Activated CD4-positive, alpha-beta T cell treated with anti-CD3 and anti-CD28 coated beads, Interleukin-2, amount 50 U/mL, for 4 hours (primary cell): Measurements from ENCODE around the gene SELL.
"Not testable (repeated sequence)": the region's sequence is repeated elsewhere in the genome, so short reads cannot be mapped to it uniquely, and the experiment has no call there.

ENCODE experiments used
- DNase-seq, 2 experiments: peaks; one replicate each; pipeline ENCODE4 v3.0.0-alpha.2; 2020

The SELL gene

DNA sequence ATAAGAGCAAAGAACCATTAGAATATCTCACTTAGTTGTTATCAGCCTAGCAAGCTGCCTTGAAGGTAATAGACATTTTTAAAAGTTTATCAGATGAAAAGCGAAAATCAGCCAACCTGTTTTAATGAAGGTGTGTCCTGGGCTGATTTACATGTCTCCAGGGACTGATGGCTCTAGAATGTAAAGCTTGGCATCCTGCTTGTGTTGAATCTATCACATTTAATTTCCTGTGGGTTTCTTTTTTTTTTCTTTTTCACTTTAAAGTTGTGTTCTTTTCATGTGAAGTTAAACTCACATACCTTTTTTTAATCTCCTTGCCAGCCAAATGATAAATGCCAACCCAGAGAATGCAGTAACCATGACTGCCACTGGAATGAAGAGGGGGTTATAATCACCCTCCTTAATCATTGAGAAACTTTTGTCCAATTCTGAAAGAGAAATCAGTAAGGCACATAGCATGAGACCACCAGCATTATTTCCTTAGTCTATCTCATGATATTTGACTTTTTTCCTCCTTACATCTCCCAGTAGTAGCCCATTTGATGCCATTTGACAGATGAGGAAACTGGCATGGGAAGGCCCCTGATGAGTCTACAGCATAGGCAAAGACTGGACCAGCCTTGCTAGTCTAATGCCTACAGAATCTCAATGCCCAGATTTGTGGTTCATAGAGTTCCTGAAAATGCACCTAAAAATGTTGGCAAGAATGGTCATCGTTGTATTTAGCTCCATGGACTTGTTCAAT lies 10.0 kb downstream of the SELL start:
- DNase-seq = no peak

GRCh38 chr1:169699707-169700106 lies 11.7 kb downstream of the SELL start:
- no peak for DNase-seq

- DNase-seq = no peak
Measured at GRCh38 chr1:169698976-169699375, 12.4 kb downstream of the SELL start.

DNA sequence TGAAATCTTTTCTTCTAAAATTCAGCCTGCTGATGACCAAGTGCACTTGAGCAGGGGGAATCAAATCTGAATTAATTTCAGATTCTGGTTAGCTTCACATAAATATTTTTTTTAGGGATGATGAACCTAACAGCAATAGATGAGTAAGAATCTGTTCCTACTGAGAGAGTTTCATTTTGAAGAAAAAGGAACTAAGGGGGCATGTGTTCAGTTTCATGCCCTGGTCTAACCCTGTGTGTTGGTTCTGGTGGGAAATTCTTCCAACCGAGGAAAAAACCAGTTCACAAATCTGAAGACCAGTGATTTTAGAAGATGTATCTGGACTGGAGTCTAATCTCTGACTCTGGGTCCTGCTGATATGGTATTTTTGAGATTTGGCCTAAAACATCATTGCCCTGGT lies 13.7 kb downstream of the SELL start:
- DNase-seq = no peak

DNA sequence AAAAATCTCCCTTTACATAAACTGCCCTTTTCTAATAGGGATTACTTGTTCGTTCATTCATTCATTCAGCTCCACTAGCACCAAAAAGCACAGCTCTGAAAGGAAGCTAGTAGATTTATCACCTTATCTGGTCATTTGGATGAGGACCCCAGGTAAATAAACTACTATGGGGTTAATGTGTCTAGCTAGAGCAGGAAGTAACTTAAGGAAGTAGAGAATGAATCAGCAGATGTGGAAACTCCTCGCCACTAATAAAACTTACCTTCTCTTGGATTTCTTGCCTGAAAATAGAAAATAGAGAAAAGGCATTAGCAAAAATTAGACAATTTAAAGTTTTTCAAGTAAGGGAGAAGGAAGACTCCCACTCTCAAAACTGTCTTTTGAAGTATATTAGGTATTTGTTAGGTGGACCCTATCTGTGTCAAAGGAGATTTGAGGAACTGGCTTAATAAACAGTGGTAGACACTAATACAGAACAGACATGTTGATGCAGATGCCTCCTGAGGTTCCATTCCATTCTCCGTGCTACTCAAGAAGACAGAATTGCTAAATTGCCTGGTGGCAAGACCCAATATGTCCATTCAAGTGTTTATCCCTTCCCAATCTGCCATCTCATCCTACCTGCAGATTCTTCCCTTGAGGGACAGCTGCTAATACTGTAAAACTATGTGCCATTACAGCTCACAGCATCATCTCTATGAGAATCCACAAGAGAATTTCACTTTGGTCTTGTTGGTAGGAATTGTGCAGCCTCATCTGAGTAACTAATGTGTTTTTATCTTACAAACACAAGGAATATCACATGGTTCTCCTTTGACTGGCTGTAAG lies 14.9 kb downstream of the SELL start:
- DNase-seq = no peak

GRCh38 chr1:169694304-169695075 lies 16.9 kb downstream of the SELL start:
- DNase-seq = peak in 1 of 2 experiments; percentile 23

- peak in 1 of 2 experiments; percentile 16 for DNase-seq
Measured at GRCh38 chr1:169692756-169693460, 18.5 kb downstream of the SELL start.

DNA sequence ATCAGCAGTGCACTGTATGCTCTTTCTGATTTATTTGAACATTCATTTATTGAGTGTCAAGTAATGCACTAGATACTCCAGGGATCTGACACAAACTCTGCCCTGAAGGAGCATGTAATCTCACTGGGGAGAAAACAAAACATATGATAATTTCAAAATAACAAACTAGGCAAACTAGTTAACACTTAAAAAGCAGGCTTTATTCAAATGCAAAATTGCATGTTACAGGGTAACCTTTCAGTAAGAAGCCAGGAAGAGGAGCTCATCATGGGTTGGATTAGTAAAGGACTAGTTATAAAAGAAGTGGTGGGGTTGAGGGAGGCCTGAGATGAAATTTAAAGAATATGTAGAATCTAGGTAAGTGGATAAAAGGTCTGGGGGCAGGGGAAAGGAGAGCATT lies 20.9 kb downstream of the SELL start:
- DNase-seq = no peak

- DNase-seq = no peak
Measured at GRCh38 chr1:169689395-169689794, 22.0 kb downstream of the SELL start.

DNA sequence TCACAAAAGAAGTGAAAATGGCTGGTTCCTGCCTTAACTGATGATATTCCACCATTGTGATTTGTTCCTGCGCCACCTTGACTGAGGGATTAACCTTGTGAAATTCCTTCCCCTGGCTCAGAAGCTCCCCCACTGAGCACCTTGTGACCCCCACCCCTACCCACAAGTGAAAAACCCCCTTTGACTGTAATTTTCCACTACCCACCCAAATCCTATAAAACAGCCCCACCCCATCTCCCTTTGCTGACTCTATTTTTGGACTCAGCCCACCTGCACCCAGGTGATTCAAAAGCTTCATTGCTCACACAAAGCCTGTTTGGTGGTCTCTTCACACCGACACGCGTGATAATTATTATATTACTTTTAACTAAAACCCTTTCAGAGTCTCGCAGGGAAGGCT lies 23.0 kb downstream of the SELL start:
- DNase-seq = not testable (repeated sequence)

DNA sequence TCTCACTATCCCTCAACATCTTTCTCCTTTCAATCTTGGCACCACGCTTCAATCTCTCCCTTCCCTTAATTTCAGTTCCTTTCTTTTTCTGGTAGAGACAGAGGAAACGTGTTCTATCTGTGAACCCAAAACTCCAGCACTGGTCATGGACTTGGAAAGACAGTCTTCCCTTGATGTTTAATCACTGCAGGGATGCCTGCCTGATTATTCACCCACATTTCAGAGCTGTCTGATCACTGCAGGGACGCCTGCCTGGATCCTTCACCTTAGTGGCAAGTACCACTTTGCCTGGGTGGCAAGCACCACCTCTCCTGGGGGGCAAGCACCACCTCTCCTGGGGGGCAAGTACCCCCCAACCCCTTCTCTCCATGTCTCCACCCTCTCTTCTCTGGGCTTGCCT lies 27.8 kb downstream of the SELL start:
- DNase-seq = no peak

- DNase-seq = not testable (repeated sequence)
Measured at GRCh38 chr1:169683168-169683567, 28.3 kb downstream of the SELL start.

DNA sequence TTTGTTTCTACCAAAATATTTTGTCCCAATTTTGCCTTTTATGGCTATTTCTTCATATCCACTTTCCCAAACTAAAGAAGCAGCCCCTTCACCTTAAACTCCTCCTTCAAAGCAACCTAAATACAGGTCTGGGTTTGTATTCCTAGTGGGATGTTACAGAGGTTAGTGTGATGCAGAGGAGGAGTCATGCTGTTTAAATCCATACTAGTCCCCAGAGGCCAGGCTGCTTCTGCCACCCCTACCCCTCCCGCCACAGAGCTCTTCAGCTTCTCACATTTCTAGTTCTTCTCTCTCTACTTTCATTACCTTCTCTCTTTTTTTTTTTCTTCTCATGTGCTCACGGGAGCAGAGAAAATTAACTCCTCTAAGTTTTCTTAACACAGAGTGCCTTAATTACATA lies 29.3 kb downstream of the SELL start:
- DNase-seq = no peak

DNA sequence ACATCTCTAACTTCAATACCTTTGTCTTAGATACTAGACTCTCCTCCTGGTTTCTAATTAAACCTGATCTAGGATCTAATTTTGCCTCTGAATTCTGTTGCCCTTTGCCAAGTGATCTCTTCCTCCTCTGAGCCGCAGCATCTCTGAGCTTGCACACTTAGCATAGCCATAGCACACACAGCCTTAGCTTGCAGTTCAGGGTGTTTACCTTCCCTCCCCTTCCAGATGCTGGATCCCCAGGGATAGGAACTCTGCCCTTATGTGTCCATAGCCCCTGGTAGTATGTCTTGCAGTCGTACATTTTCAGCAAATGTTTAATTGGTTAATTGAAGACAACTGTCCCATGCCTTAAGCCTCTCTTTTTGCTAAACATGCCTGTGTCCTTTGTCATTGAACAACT lies 30.3 kb downstream of the SELL start:
- DNase-seq = no peak

DNA sequence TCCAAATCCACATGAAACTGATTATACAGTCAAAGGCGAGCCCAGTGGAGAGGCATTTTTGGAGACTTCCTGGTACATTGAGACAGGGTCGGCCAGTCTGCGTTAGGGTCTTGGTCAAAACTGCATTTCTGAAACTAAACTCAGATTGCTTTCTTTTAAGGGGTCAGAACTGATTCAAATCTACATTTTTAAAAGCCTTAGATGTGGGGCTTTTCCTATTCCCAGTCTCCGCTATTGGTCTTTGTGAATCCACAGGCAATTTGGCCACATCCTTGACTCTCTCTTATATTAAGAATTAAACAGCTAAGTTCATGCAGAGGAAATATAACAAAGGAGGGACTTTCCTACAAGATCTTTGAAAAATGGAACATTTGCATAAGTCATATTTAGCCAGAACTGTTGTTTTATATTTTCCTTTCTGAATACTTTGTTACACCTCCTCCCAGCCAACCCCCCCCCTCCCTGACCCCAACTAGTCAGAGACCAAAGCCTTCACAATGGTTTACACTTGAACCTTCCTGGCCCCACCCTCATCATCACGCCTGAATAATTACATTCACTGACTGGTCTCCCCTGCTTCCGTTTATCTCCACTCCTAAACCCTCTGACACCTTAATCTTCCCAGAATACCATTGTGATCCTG lies 30.9 kb downstream of the SELL start:
- DNase-seq = peak; percentile 73 to 80

DNA sequence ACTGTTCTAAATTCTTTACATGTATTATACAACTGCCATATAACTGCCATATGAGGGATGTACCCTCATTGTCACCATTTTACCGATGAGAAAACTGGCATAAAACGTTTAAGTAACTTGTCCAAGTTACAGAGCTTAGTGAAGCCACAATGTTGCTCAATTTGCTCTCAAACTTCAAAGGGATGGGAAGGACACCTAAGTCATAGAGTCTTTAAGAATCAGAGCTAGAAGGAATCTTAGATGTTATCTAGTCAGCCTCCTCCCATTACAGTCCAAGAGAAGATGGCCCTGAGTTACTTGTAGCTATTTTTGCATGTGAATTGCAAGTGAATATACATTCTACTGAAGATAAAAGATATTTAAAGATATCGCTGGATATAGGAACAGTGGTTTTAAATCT lies 31.7 kb downstream of the SELL start:
- no peak for DNase-seq

GRCh38 chr1:169676001-169676400 lies 35.4 kb downstream of the SELL start:
- DNase-seq = no peak

DNA sequence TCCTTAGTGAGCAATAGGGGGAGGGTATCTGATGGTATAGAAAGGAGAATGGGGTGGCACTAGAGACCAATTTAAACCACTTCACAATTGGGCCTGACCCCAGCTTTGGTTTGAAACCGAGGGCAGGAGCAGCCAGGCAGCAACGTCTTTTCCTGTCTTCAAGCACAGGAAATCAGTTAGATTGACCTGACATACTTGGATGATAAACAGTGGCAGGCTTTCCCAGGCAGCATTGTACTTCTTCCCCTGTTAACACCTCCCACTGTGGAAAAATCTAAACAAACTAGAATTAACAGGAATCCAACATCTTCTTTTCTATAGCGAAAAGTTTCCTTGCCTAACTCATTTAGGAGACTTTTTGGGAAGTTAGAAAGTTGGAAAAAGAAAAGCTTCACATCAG lies 40.6 kb downstream of the SELL start:
- DNase-seq = no peak

DNA sequence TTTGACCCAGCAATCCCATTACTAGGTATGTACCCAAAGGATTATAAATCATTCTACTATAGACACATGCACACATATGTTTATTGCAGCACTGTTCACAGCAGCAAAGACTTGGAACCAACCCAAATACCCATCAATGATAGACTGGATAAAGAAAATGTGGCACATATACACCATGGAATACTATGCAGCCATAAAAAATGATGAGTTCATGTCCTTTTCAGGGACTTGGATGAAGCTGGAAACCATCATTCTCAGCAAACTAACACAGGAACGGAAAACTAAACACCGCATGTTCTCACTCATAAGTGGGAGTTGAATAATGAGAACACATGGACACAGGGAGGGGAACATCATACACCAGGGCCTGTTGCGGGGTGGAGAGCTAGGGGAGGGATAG lies 41.2 kb downstream of the SELL start:
- not testable (repeated sequence) for DNase-seq

DNA sequence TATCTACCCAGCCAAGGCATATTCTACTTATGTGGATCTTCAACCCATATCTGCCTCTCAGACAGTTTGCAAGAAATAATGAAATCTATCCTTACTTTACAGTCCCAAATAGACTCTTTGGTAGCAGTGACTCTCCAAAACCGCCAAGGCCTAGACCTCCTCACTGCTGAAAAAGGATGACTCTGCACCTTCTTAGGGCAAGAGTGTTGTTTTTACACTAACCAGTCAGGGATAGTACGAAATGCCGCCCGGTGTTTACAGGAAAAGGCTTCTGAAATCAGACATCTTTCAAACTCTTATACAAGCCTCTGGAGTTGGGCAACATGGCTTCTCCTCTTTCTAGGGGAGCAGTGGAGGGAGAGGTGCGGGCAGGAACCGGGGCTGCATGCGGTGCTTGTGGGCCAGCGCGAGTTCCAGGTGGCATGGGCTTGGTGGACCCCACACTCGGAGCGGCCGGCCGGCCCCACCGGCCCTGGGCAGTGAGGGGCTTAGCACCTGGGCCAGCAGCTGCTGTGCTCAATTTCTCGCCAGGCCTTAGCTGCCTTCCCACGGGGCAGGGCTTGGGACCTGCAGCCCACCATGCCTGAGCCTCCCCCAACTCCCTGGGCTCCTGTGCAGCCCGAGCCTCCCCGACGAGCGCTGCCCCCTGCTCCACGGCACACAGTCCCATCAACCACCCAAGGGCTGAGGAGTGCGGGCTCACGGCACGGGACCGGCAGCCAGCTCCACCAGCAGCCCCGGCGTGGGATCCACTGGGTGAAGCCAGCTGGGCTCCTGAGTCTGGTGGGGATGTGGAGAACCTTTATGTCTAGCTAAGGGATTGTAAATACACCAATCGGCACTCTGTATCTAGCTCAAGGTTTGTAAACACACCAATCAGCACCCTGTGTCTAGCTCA lies 43.5 kb downstream of the SELL start:
- not testable (repeated sequence) for DNase-seq

DNA sequence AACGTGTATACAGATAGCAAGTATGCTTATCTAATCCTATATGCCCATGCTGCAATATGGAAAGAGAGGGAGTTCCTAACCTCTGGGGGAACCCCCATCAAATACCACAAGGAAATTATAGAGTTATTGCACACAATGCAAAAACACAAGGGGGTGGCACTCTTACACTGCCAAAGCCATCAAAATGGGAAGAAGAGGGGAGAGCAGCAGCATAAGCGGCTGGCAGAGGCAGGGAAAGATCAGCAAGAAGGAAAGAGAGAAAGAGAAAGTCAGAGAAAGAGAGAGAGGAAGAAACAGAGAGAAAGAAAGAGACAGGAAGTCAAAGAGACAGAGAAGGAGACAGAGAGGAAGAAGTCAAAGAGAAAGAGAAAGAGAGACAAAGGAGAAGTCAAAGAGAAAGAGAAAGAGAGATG lies 44.2 kb downstream of the SELL start:
- not testable (repeated sequence) for DNase-seq
